H9 (cell line): ENCODE measurements around the gene NCOA6. TPM values are rescaled to one million over a fixed set of nuclear protein-coding genes. Genes with fewer than 3 reads are reported as not detected.
"Not testable (repeated sequence)": the region's sequence is repeated elsewhere in the genome, so short reads cannot be mapped to it uniquely, and the experiment has no call there.

Source experiments
- DNase-seq: peaks from one replicate; pipeline ENCODE4 v3.0.0-alpha.2; 2017
- H2AFZ ChIP-seq: one replicate; pipeline ENCODE4 v1.6.1; 2013; ENCODE audit warnings: mild to moderate bottlenecking, low read length, control low read depth, moderate library complexity
- H2AK5ac ChIP-seq: 2 replicates; pipeline ENCODE4 v1.6.1; 2013; ENCODE audit warnings: low read length, control low read depth, mixed read lengths; ENCODE audit not compliant: insufficient read length
- H2BK120ac ChIP-seq: one replicate; pipeline ENCODE4 v1.6.1; 2013; ENCODE audit warnings: low read depth, mild to moderate bottlenecking, low read length, control low read depth, inconsistent platforms; ENCODE audit not compliant: poor library complexity, severe bottlenecking
- H2BK12ac ChIP-seq: 2 replicates; pipeline ENCODE4 v1.6.1; 2013; ENCODE audit warnings: low read length, control low read depth, mixed read lengths, low read depth; ENCODE audit not compliant: insufficient read length
- H2BK15ac ChIP-seq: 2 replicates; pipeline ENCODE4 v1.6.1; 2013; ENCODE audit warnings: low read depth, low read length, control low read depth
- H2BK20ac ChIP-seq: one replicate; pipeline ENCODE4 v1.6.1; 2013; ENCODE audit warnings: low read depth, mild to moderate bottlenecking, low read length, control low read depth, inconsistent platforms; ENCODE audit not compliant: poor library complexity, severe bottlenecking
- H2BK5ac ChIP-seq: 2 replicates; pipeline ENCODE4 v1.6.1; 2013; ENCODE audit warnings: low read length, control low read depth, mixed read lengths; ENCODE audit not compliant: insufficient read length
- H3K14ac ChIP-seq: 2 replicates; pipeline ENCODE4 v1.6.1; 2013; ENCODE audit warnings: low read length, control low read depth; ENCODE audit not compliant: insufficient read depth
- H3K18ac ChIP-seq: 2 replicates; pipeline ENCODE4 v1.6.1; 2013; ENCODE audit warnings: low read depth, mild to moderate bottlenecking, mixed read lengths, low read length, control low read depth; ENCODE audit not compliant: insufficient read length
- H3K23ac ChIP-seq: 2 replicates; pipeline ENCODE4 v1.6.1; 2013; ENCODE audit warnings: low read length, control low read depth, mixed read lengths, low read depth; ENCODE audit not compliant: insufficient read length
- H3K23me2 ChIP-seq: 2 replicates; pipeline ENCODE4 v1.6.1; 2013; ENCODE audit warnings: low read depth, mild to moderate bottlenecking, mixed read lengths, low read length, control low read depth; ENCODE audit not compliant: insufficient read length, poor library complexity, severe bottlenecking
- H3K27ac ChIP-seq: 2 replicates; pipeline ENCODE4 v1.5.1; 2013; ENCODE audit warnings: low read length, control low read depth, mixed read lengths, low read depth; ENCODE audit not compliant: insufficient read length
- H3K27me3 ChIP-seq: 2 replicates; pipeline ENCODE4 v1.6.1; 2013; ENCODE audit warnings: low read length, control low read depth, inconsistent platforms; ENCODE audit not compliant: insufficient read depth
- H3K4ac ChIP-seq: 2 replicates; pipeline ENCODE4 v1.6.1; 2013; ENCODE audit warnings: low read depth, mild to moderate bottlenecking, control low read depth, inconsistent platforms, low read length, moderate library complexity
- H3K4me1 ChIP-seq: 2 replicates; pipeline ENCODE4 v1.6.1; 2013; ENCODE audit warnings: low read length, control low read depth, inconsistent platforms; ENCODE audit not compliant: insufficient read depth
- H3K4me2 ChIP-seq: 2 replicates; pipeline ENCODE4 v1.6.1; 2013; ENCODE audit warnings: low read length, control low read depth, mixed read lengths; ENCODE audit not compliant: insufficient read length, insufficient read depth
- H3K56ac ChIP-seq: 2 replicates; pipeline ENCODE4 v1.6.1; 2013; ENCODE audit warnings: low read depth, mild to moderate bottlenecking, mixed read lengths, low read length, control low read depth; ENCODE audit not compliant: insufficient read length
- H3K79me1 ChIP-seq: 2 replicates; pipeline ENCODE4 v1.6.1; 2013; ENCODE audit warnings: low read depth, mild to moderate bottlenecking, moderate library complexity, low read length, control low read depth, inconsistent platforms; ENCODE audit not compliant: insufficient read depth, poor library complexity, severe bottlenecking
- H3K79me2 ChIP-seq: 2 replicates; pipeline ENCODE4 v1.6.1; 2013; ENCODE audit warnings: low read length, control low read depth, inconsistent platforms; ENCODE audit not compliant: insufficient read depth
- H3K9ac ChIP-seq: 2 replicates; pipeline ENCODE4 v1.6.1; 2013; ENCODE audit warnings: low read length, control low read depth, mixed read lengths; ENCODE audit not compliant: insufficient read length; ENCODE audit errors: extremely low read depth
- H3K9me3 ChIP-seq: one replicate; pipeline ENCODE4 v1.6.1; 2013; ENCODE audit warnings: low read depth, low read length, inconsistent platforms; ENCODE audit not compliant: control insufficient read depth
- H3T11ph ChIP-seq: one replicate; pipeline ENCODE4 v1.6.1; 2013; ENCODE audit warnings: mild to moderate bottlenecking, low read length, control low read depth, inconsistent platforms
- H4K20me1 ChIP-seq: one replicate; pipeline ENCODE4 v1.6.1; 2013; ENCODE audit not compliant: control insufficient read depth, insufficient read length, insufficient read depth
- H4K5ac ChIP-seq: 2 replicates; pipeline ENCODE4 v1.6.1; 2013; ENCODE audit warnings: low read depth, mild to moderate bottlenecking, mixed read lengths, low read length, control low read depth; ENCODE audit not compliant: insufficient read length
- H4K8ac ChIP-seq: replicated peaks from 2 replicates; pipeline ENCODE4 v1.6.1; 2013; ENCODE audit warnings: low read length, control low read depth, mixed read lengths, low read depth; ENCODE audit not compliant: insufficient read length
- H4K91ac ChIP-seq: 2 replicates; pipeline ENCODE4 v1.6.1; 2013; ENCODE audit warnings: low read depth, mild to moderate bottlenecking, moderate library complexity, mixed read lengths, low read length, control low read depth; ENCODE audit not compliant: insufficient read length
- H3K27ac Mint-ChIP-seq, 3 experiments: 2 replicates in 2 of 3; 3 replicates in 1 of 3; pipeline ENCODE4 v1.8.0; 2020 to 2021; ENCODE audit warnings: mixed read lengths in 3 of 3, mild to moderate bottlenecking in 1 of 3, moderate library complexity in 1 of 3
- H3K27me3 Mint-ChIP-seq: 2 replicates; pipeline ENCODE4 v1.8.0; 2021; ENCODE audit warnings: low read depth, mild to moderate bottlenecking, moderate library complexity, mixed read lengths
- H3K36me3 Mint-ChIP-seq, 3 experiments: 2 replicates in 2 of 3; 3 replicates in 1 of 3; pipeline ENCODE4 v1.8.0; 2020 to 2021; ENCODE audit warnings: low read depth in 3 of 3, mixed read lengths in 3 of 3; ENCODE audit not compliant: insufficient read depth in 1 of 3
- H3K4me1 Mint-ChIP-seq, 2 experiments: 2 replicates each; pipeline ENCODE4 v1.8.0; 2020; ENCODE audit warnings: mixed read lengths in 2 of 2
- H3K4me3 Mint-ChIP-seq, 2 experiments: 2 replicates in 1 of 2; 3 replicates in 1 of 2; pipeline ENCODE4 v1.8.0; 2020 to 2021; ENCODE audit warnings: mild to moderate bottlenecking in 2 of 2, mixed read lengths in 2 of 2, moderate library complexity in 1 of 2
- H3K9me3 Mint-ChIP-seq, 2 experiments: 2 replicates in 1 of 2; 3 replicates in 1 of 2; pipeline ENCODE4 v1.8.0; 2020; ENCODE audit warnings: mild to moderate bottlenecking in 2 of 2, mixed read lengths in 2 of 2, moderate library complexity in 1 of 2
- CTCF ChIP-seq: fragments of 200-600 bp; sonication (generic); conservative IDR thresholded peaks from 3 replicates; pipeline ENCODE4 v1.8.0; 2021; ENCODE audit warnings: antibody characterized with exemption, mild to moderate bottlenecking
- WGBS: extraction: QIAGEN DNeasy Blood & Tissue Kit; methylation state at CpG from one replicate; pipeline ENCODE4 v1.1.7; 2013; ENCODE audit warnings: missing lambda C conversion rate, low lambda C conversion rate, mixed read lengths; ENCODE audit not compliant: insufficient read length; ENCODE audit errors: extremely low coverage; 5-methylcytosine and 5-hydroxymethylcytosine counted together
- total RNA-seq: library from RNA; stranded (reverse); gene quantifications from 2 replicates; pipeline ENCODE4 v1.2.1, GENCODE V29; 2021

NCOA6 gene
- total RNA-seq, 1 experiment from 2014 or later = 23.9 TPM

- Histone ChIP-seq H3K56ac (no peak overlapping the region), H3K23ac (no peak overlapping the region), H3K14ac (no peak overlapping the region), H4K5ac (no peak overlapping the region), H3K79me1 (no peaks in the 10 kb centered on the region), H3K23me2 (no peaks in the 10 kb centered on the region), H4K20me1 (no peaks in the 10 kb centered on the region), H3K18ac (no peak overlapping the region), H3K27me3 (no peaks in the 10 kb centered on the region), H3K4ac (no peak overlapping the region), H2BK20ac (no peak overlapping the region), H4K8ac (no peak overlapping the region), H3K9me3 (no peaks in the 10 kb centered on the region), H2AFZ (no peak overlapping the region), H3K4me1 (no peaks in the 10 kb centered on the region), H2AK5ac (no peak overlapping the region), H3K9ac (no peak overlapping the region), H3K27ac (no peak overlapping the region), H2BK12ac (no peak overlapping the region), H3T11ph (no peak overlapping the region), H3K4me2 (no peak overlapping the region), H2BK120ac (no peak overlapping the region), H4K91ac (no peak overlapping the region), H2BK15ac (no peak overlapping the region), H2BK5ac (no peak overlapping the region), H3K79me2 (no peaks in the 10 kb centered on the region)
- Mint-ChIP-seq H3K4me1 (peaks cover 6 to 7% of the 10 kb centered on the region in 2 experiments), H3K4me3 (no peak overlapping the region), H3K27ac (no peak overlapping the region), H3K36me3 (0 out of 7 replicates have a peak, but pooled peaks cover 0 to 4% (median 0%) of the 10 kb centered on the region in 3 experiments), H3K27me3 (no peaks in the 10 kb centered on the region), H3K9me3 (no peaks in the 10 kb centered on the region)
- DNase-seq = no peak
- WGBS = no CpG with 5 or more reads among the region's 5 CpGs
- TF ChIP-seq CTCF = no peak
Measured at GRCh38 chr20:34808583-34808982, 16.9 kb downstream of the NCOA6 start.

- not testable (repeated sequence) for H2BK20ac ChIP-seq, H3K14ac ChIP-seq, H2BK5ac ChIP-seq, H3K4ac ChIP-seq, H4K8ac ChIP-seq, H3K4me1 ChIP-seq, H2BK120ac ChIP-seq, H4K20me1 ChIP-seq, H2BK15ac ChIP-seq, H2AFZ ChIP-seq, H3K36me3 Mint-ChIP-seq, H3K4me3 Mint-ChIP-seq, H2AK5ac ChIP-seq, H3K23ac ChIP-seq, H3K79me1 ChIP-seq, H3K4me2 ChIP-seq, H4K91ac ChIP-seq, H3K27ac ChIP-seq, H4K5ac ChIP-seq, H3K79me2 ChIP-seq, H3K18ac ChIP-seq, H3K27me3 Mint-ChIP-seq, H3K27me3 ChIP-seq, H3T11ph ChIP-seq, H3K23me2 ChIP-seq, H3K9me3 ChIP-seq, H3K9me3 Mint-ChIP-seq, H2BK12ac ChIP-seq, H3K56ac ChIP-seq, H3K4me1 Mint-ChIP-seq, DNase-seq, H3K9ac ChIP-seq
- no CpG with 5 or more reads among the region's 8 CpGs for WGBS
- H3K27ac Mint-ChIP-seq = peak overlapping the region in 1 of 3 experiments; percentile 45; a peak in 1 of 7 replicates
Measured at GRCh38 chr20:34807944-34808465, 17.4 kb downstream of the NCOA6 start.
